Tibial nerve (tissue), 4 donors: Measurements from ENCODE around the gene PRM2. TPM values are rescaled to one million over a fixed set of nuclear protein-coding genes. Genes with fewer than 3 reads are reported as not detected.

ENCODE experiments used
- DNase-seq, 2 donors: peaks; one replicate each; pipeline ENCODE4 v3.0.0-alpha.2; 2019; ENCODE audit warnings: low spot score in 2 of 2
- H3K27ac ChIP-seq, 4 donors: fragments of 200-600 bp; sonication (generic) in 3 of 4; one replicate each; pipeline ENCODE4 v1.5.1; 2017 to 2019; ENCODE audit warnings: mild to moderate bottlenecking in 1 of 4
- H3K27me3 ChIP-seq, 2 donors: fragments of 200-600 bp; sonication (generic) in 1 of 2; one replicate each; pipeline versions ENCODE4 v1.5.1 to v1.6.0; 2017 to 2019
- H3K36me3 ChIP-seq, 3 donors: fragments of 200-600 bp; sonication (generic); one replicate each; pipeline ENCODE4 v1.5.1; 2018 to 2019
- H3K4me1 ChIP-seq, 4 donors: fragments of 200-600 bp; sonication (generic) in 3 of 4; one replicate each; pipeline ENCODE4 v1.5.1; 2017 to 2019
- H3K4me3 ChIP-seq, 4 donors: fragments of 200-600 bp; sonication (generic) in 3 of 4; one replicate each; pipeline ENCODE4 v1.5.1; 2017 to 2019; ENCODE audit warnings: mild to moderate bottlenecking in 1 of 4, moderate library complexity in 1 of 4
- H3K9me3 ChIP-seq, 4 donors: fragments of 200-600 bp; sonication (generic) in 3 of 4; one replicate each; pipeline ENCODE4 v1.5.1; 2017 to 2019
- CTCF ChIP-seq, 5 experiments: fragments of 200-600 bp in 3 of 5; fragments of 450-650 bp in 2 of 5; sonication (generic) in 3 of 5; IDR thresholded peaks; one replicate each; pipeline ENCODE4 v1.5.1; 2016 to 2019; ENCODE audit warnings: antibody characterized with exemption in 5 of 5, mild to moderate bottlenecking in 3 of 5, moderate library complexity in 2 of 5
- EP300 ChIP-seq, 2 donors: sonication (generic); formaldehyde crosslinking; IDR thresholded peaks; one replicate each; pipeline ENCODE4 v1.6.1; 2017; ENCODE audit warnings: antibody characterized with exemption in 2 of 2, mild to moderate bottlenecking in 1 of 2
- POLR2A ChIP-seq, 2 donors: fragments of 450-650 bp; IDR thresholded peaks; one replicate each; pipeline ENCODE4 v1.6.1; 2017; ENCODE audit warnings: antibody characterized with exemption in 2 of 2, mild to moderate bottlenecking in 2 of 2, moderate library complexity in 2 of 2
- WGBS, 2 donors: methylation state at CpG; one replicate each; pipeline ENCODE4 v1.1.5; 2018; 5-methylcytosine and 5-hydroxymethylcytosine counted together
- total RNA-seq, 4 donors: library from RNA; depleted of rRNA; stranded (reverse); fragments of >200 nt; gene quantifications; one replicate each; pipeline ENCODE4 v1.1.0, GENCODE V29; 2016

Gene PRM2
- total RNA-seq, 4 donors from 2014 or later = not detected

- no peak overlapping the region for H3K27ac ChIP-seq
- no peaks in the 10 kb centered on the region for H3K4me1 ChIP-seq
- WGBS, 2 donors = 82 to 98% methylated on average over 2 of the region's 2 CpGs
- no peak for DNase-seq
- no peaks in the 10 kb centered on the region for H3K9me3 ChIP-seq
- no peak overlapping the region for H3K4me3 ChIP-seq
- no peak for TF ChIP-seq CTCF (IDR thresholded peaks at IDR 0.05)
- no peak for TF ChIP-seq EP300 (IDR thresholded peaks at IDR 0.05)
- TF ChIP-seq POLR2A (IDR thresholded peaks at IDR 0.05) = no peak
- no peaks in the 10 kb centered on the region for H3K27me3 ChIP-seq
- no peaks in the 10 kb centered on the region for H3K36me3 ChIP-seq
Observed at GRCh38 chr16:11285842-11286241, 9.6 kb upstream of the PRM2 start.

GRCh38 chr16:11283820-11284248 lies 7.6 kb upstream of the PRM2 start:
- Histone ChIP-seq H3K4me3 (no peak overlapping the region), H3K27me3 (no peaks in the 10 kb centered on the region), H3K4me1 (no peaks in the 10 kb centered on the region), H3K36me3 (no peaks in the 10 kb centered on the region), H3K27ac (no peak overlapping the region), H3K9me3 (no peaks in the 10 kb centered on the region)
- WGBS, 2 donors = 43 to 45% methylated on average over 4 of the region's 4 CpGs
- TF ChIP-seq CTCF (IDR thresholded peaks at IDR 0.05) = no peak
- no peak for TF ChIP-seq EP300 (IDR thresholded peaks at IDR 0.05)
- no peak for TF ChIP-seq POLR2A (IDR thresholded peaks at IDR 0.05)
- no peak for DNase-seq

GRCh38 chr16:11280616-11281522 lies 4.6 kb upstream of the PRM2 start, which contains the start of gene PRM1:
PRM1 (minus strand) TSS chr16:11281330; CDS start chr16:11281238, 92 bp downstream.
- no peak for DNase-seq
- TF ChIP-seq EP300 (IDR thresholded peaks at IDR 0.05) = no peak
- TF ChIP-seq CTCF (IDR thresholded peaks at IDR 0.05) = no peak
- TF ChIP-seq POLR2A (IDR thresholded peaks at IDR 0.05) = no peak
- no peak within 1 kb of the TSS for H3K27ac ChIP-seq
- H3K4me1 ChIP-seq = no peaks in the 10 kb centered on the region
- no peaks in the 10 kb centered on the region for H3K27me3 ChIP-seq
- H3K36me3 ChIP-seq = no peaks in the 10 kb centered on the region
- no peaks in the 10 kb centered on the region for H3K9me3 ChIP-seq
- H3K4me3 ChIP-seq = no peak within 1 kb of the TSS
- 80 to 83% methylated on average over 25 of the region's 25 CpGs for WGBS, 2 donors

GRCh38 chr16:11278681-11279628 lies 2.7 kb upstream of the PRM2 start:
- H3K27me3 ChIP-seq = no peaks in the 10 kb centered on the region
- WGBS, 2 donors = 80 to 90% methylated on average over 7 of the region's 7 CpGs
- H3K9me3 ChIP-seq = no peaks in the 10 kb centered on the region
- H3K36me3 ChIP-seq = no peaks in the 10 kb centered on the region
- no peak overlapping the region for H3K27ac ChIP-seq
- no peak for TF ChIP-seq CTCF (IDR thresholded peaks at IDR 0.05)
- TF ChIP-seq POLR2A (IDR thresholded peaks at IDR 0.05) = no peak
- TF ChIP-seq EP300 (IDR thresholded peaks at IDR 0.05) = no peak
- H3K4me3 ChIP-seq = no peak overlapping the region
- DNase-seq = no peak
- no peaks in the 10 kb centered on the region for H3K4me1 ChIP-seq
